Left lung (tissue), 10 donors: ENCODE results near the gene CLTCL1. TPM values are rescaled to one million over a fixed set of nuclear protein-coding genes. Genes with fewer than 3 reads are reported as not detected.
A peak's percentile ranks its signal among the peaks of the same experiment; 100 is the strongest.

ENCODE experiments used
- ATAC-seq: fragments of 200-7000 bp; cut with Tn5 transposase; one replicate; pipeline ENCODE4 v1.9.1; 2020; ENCODE audit warnings: moderate library complexity
- DNase-seq, 4 donors: peaks; one replicate each; pipeline ENCODE4 v3.0.0-alpha.2; 2013 to 2020
- H3K27ac ChIP-seq, 2 donors: fragments of 200-600 bp; sonication (generic) in 1 of 2; one replicate each; pipeline versions ENCODE4 v1.5.0 to v1.8.0; 2020 to 2021
- H3K27me3 ChIP-seq, 2 donors: fragments of 200-600 bp; sonication (generic) in 1 of 2; one replicate each; pipeline versions ENCODE4 v1.5.0 to v1.8.0; 2020 to 2021
- H3K36me3 ChIP-seq, 2 donors: fragments of 200-600 bp; sonication (generic) in 1 of 2; one replicate each; pipeline versions ENCODE4 v1.5.0 to v1.8.0; 2020 to 2021
- H3K4me1 ChIP-seq, 2 donors: fragments of 200-600 bp; one replicate each; pipeline ENCODE4 v1.8.0; 2021
- H3K4me3 ChIP-seq, 2 donors: fragments of 200-600 bp; sonication (generic) in 1 of 2; one replicate each; pipeline versions ENCODE4 v1.5.0 to v1.8.0; 2020 to 2021; ENCODE audit warnings: mild to moderate bottlenecking in 1 of 2
- H3K9me3 ChIP-seq, 2 donors: fragments of 200-600 bp; sonication (generic) in 1 of 2; one replicate each; pipeline versions ENCODE4 v1.5.0 to v1.8.0; 2020 to 2021
- CTCF ChIP-seq, 2 donors: fragments of 200-600 bp; sonication (generic) in 1 of 2; IDR thresholded peaks; one replicate each; pipeline versions ENCODE4 v1.5.0 to v1.8.0; 2021; ENCODE audit warnings: antibody characterized with exemption in 2 of 2
- intact Hi-C, 2 donors: fragments of 100-400 bp; cut with DNase I; formaldehyde crosslinking; loops; one replicate each; pipeline versions ENCODE4 v1.11.2 to v1.14.2; 2022
- polyA plus RNA-seq, 6 donors: library from polyadenylated mRNA; unstranded; fragments of 120-200 nt; gene quantifications; one replicate each; pipeline ENCODE4 v1.2.1, GENCODE V29; 2013; ENCODE audit not compliant: insufficient read length in 6 of 6
- total RNA-seq, 2 donors: library from RNA; stranded (reverse); fragmentation: NEBNext Ultra II Directional; extraction: Animal tissue kit (Norgen Biotek cat#: 25700); gene quantifications; one replicate each; pipeline ENCODE4 v1.2.1, GENCODE V29; 2021
- donor health status: DM: no; HTN: yes; CAD: no.
- donor health status: DM: no; HTN: no; CAD: no.

CLTCL1 gene
- total and polyA plus RNA-seq, 8 donors, result 5.7 to 11.3 (median 9.0) TPM

GRCh38 chr22:19138217-19139000 is 153.1 kb downstream of the CLTCL1 start:
- Histone ChIP-seq H3K27me3 (no peaks in the 10 kb centered on the region), H3K27ac (no peak overlapping the region), H3K4me3 (no peak overlapping the region), H3K36me3 (peaks cover 0 to 95% of the 10 kb centered on the region in 2 donors), H3K9me3 (no peaks in the 10 kb centered on the region), H3K4me1 (peaks cover 1 to 7% of the 10 kb centered on the region in 2 donors)
- intact Hi-C loops, result no loop called here
- no peak for ATAC-seq
- peak in 1 of 4 donors; percentile 65 for DNase-seq
- no peak for TF ChIP-seq CTCF (IDR thresholded peaks at IDR 0.05)

- no peaks in the 10 kb centered on the region for H3K27me3 ChIP-seq
- no peak for DNase-seq
- H3K4me1 ChIP-seq, result no peaks in the 10 kb centered on the region
- no peak for TF ChIP-seq CTCF (IDR thresholded peaks at IDR 0.05)
- no peak for ATAC-seq
- no peak overlapping the region for H3K27ac ChIP-seq
- H3K9me3 ChIP-seq, result no peaks in the 10 kb centered on the region
- intact Hi-C loops, result no loop called here
- H3K36me3 ChIP-seq, result peaks cover 0 to 100% of the 10 kb centered on the region in 2 donors
- no peak overlapping the region for H3K4me3 ChIP-seq
Observed at GRCh38 chr22:19137384-19138216, 153.9 kb downstream of the CLTCL1 start.

GRCh38 chr22:19136915-19137314 is 154.6 kb downstream of the CLTCL1 start:
- no peak overlapping the region for H3K27ac ChIP-seq
- intact Hi-C loops, result no loop called here
- peaks cover 0 to 100% of the 10 kb centered on the region in 2 donors for H3K36me3 ChIP-seq
- no peaks in the 10 kb centered on the region for H3K27me3 ChIP-seq
- H3K4me1 ChIP-seq, result no peaks in the 10 kb centered on the region
- ATAC-seq (no peak), DNase-seq (no peak)
- TF ChIP-seq CTCF (IDR thresholded peaks at IDR 0.05), result no peak
- H3K4me3 ChIP-seq, result no peak overlapping the region
- no peaks in the 10 kb centered on the region for H3K9me3 ChIP-seq

GRCh38 chr22:19134874-19135273 is 156.6 kb downstream of the CLTCL1 start:
- intact Hi-C loops, result no loop called here
- peaks cover 0 to 90% of the 10 kb centered on the region in 2 donors for H3K36me3 ChIP-seq
- no peak for ATAC-seq

More at GRCh38 chr22:19134874-19135273, 156.6 kb downstream of the CLTCL1 start:
- DNase-seq, result peak in 1 of 4 donors; percentile 51
- no peaks in the 10 kb centered on the region for H3K9me3 ChIP-seq
- H3K27ac ChIP-seq, result no peak overlapping the region
- TF ChIP-seq CTCF (IDR thresholded peaks at IDR 0.05), result no peak
- H3K4me1 ChIP-seq, result no peaks in the 10 kb centered on the region
- H3K27me3 ChIP-seq, result no peaks in the 10 kb centered on the region
- H3K4me3 ChIP-seq, result no peak overlapping the region
